PC-3 (cell line): Measurements from ENCODE around the gene CDH13. TPM values are rescaled to one million over a fixed set of nuclear protein-coding genes. Genes with fewer than 3 reads are reported as not detected.

Experiments
- ATAC-seq: fragments of 200-7000 bp; cut with Tn5 transposase; 2 replicates; pipeline ENCODE4 v1.9.1; 2020; ENCODE audit warnings: mild to moderate bottlenecking, moderate library complexity
- BruUV-seq: library from RNA; stranded (reverse); fragments of 400-500 nt; replicated peaks from 2 replicates; lab custom pipeline; 2021; lab: Mats Ljungman, UMichigan
- CTCF ChIA-PET: fragments of 300-600 bp; sonication (Branson Sonifier 250); formaldehyde crosslinking; loops from one replicate; lab custom pipeline; 2022; ENCODE audit warnings: antibody characterized with exemption; lab: Charles Lee
- POLR2A ChIA-PET: fragments of 300-600 bp; sonication (Branson Sonifier 250); formaldehyde crosslinking; loops from one replicate; lab custom pipeline; 2022; ENCODE audit warnings: antibody characterized with exemption; ENCODE audit not compliant: unreplicated experiment; lab: Charles Lee
- DNase-seq: peaks from one replicate; pipeline ENCODE4 v3.0.0-alpha.2; 2015
- H2AFZ ChIP-seq: fragments of 300-600 bp; sonication (generic); 2 replicates; pipeline ENCODE4 v1.6.0; 2016; ENCODE audit warnings: antibody characterized with exemption, low read length
- H3F3A ChIP-seq: fragments of 300-600 bp; sonication (generic); one replicate; pipeline ENCODE4 v1.6.0; 2017; ENCODE audit warnings: antibody characterized with exemption, low read length, control low read depth, mild to moderate bottlenecking; ENCODE audit not compliant: unreplicated experiment
- H3K27ac ChIP-seq: fragments of 300-600 bp; sonication (generic); 2 replicates; pipeline ENCODE4 v1.5.1; 2016; ENCODE audit warnings: mild to moderate bottlenecking, low read length
- H3K27me3 ChIP-seq: fragments of 300-600 bp; sonication (generic); 2 replicates; pipeline ENCODE4 v1.6.1; 2016; ENCODE audit warnings: low read length, mixed read lengths
- H3K36me3 ChIP-seq: fragments of 300-600 bp; sonication (generic); 2 replicates; pipeline ENCODE4 v1.6.1; 2016; ENCODE audit warnings: low read depth, mixed run types, low read length, mixed read lengths
- H3K4me1 ChIP-seq: fragments of 300-600 bp; sonication (generic); 2 replicates; pipeline ENCODE4 v1.5.1; 2016; ENCODE audit warnings: low read length; ENCODE audit not compliant: insufficient read depth
- H3K4me2 ChIP-seq: fragments of 300-600 bp; sonication (generic); 2 replicates; pipeline ENCODE4 v1.6.0; 2016; ENCODE audit warnings: low read length
- H3K4me3 ChIP-seq: fragments of 300-600 bp; sonication (generic); 2 replicates; pipeline ENCODE4 v1.5.1; 2016; ENCODE audit warnings: mild to moderate bottlenecking, low read length, mixed read lengths
- H3K79me2 ChIP-seq: fragments of 300-600 bp; sonication (generic); 2 replicates; pipeline ENCODE4 v1.6.1; 2017; ENCODE audit warnings: low read length, mixed read lengths
- H3K9ac ChIP-seq: fragments of 300-600 bp; sonication (generic); 2 replicates; pipeline ENCODE4 v1.6.0; 2016; ENCODE audit warnings: mild to moderate bottlenecking, low read length
- H3K9me2 ChIP-seq: fragments of 300-600 bp; sonication (generic); replicated peaks from 2 replicates; pipeline ENCODE4 v1.6.1; 2016; ENCODE audit warnings: mixed run types, low read length, mixed read lengths
- H3K9me3 ChIP-seq: fragments of 300-600 bp; sonication (generic); 2 replicates; pipeline ENCODE4 v1.6.1; 2016; ENCODE audit warnings: low read length, mixed read lengths
- H4K20me1 ChIP-seq: fragments of 300-600 bp; sonication (generic); 2 replicates; pipeline ENCODE4 v1.6.1; 2016; ENCODE audit warnings: low read length, mixed read lengths
- CTCF ChIP-seq: fragments of 300-600 bp; sonication (generic); conservative IDR thresholded peaks from 2 replicates; pipeline ENCODE4 v1.5.1; 2017; ENCODE audit warnings: antibody characterized with exemption, low read depth, mild to moderate bottlenecking, low read length
- EZH2 ChIP-seq: fragments of 300-600 bp; sonication (generic); IDR thresholded peaks from one replicate; pipeline ENCODE4 v1.6.1; 2017; ENCODE audit warnings: antibody characterized with exemption, mild to moderate bottlenecking, low read length; ENCODE audit not compliant: unreplicated experiment
- EZH2phosphoT487 ChIP-seq: fragments of 300-600 bp; sonication (generic); IDR thresholded peaks from 2 replicates; pipeline ENCODE4 v1.6.1; 2018; ENCODE audit warnings: mild to moderate bottlenecking, antibody characterized with exemption, low read length, borderline replicate concordance
- intact Hi-C: fragments of 100-400 bp; cut with micrococcal nuclease; formaldehyde crosslinking; loops from 2 replicates; pipeline ENCODE4 v1.9.0; 2023
- total RNA-seq: library from RNA; depleted of rRNA; stranded (reverse); fragments of >200 nt; gene quantifications from 2 replicates; pipeline ENCODE4 v1.2.3, GENCODE V29; 2014

CDH13 gene
- total RNA-seq, 1 experiment from 2014 or later, result 0.36 TPM

- no peaks in the 10 kb centered on the region for H3F3A ChIP-seq
- H3K36me3 ChIP-seq, result no peaks in the 10 kb centered on the region
- H3K4me3 ChIP-seq, result no peak overlapping the region
- peaks cover 22% of the 10 kb centered on the region for H3K4me1 ChIP-seq
- ATAC-seq (no peak), DNase-seq (peak; percentile 67)
- no peak overlapping the region for H2AFZ ChIP-seq
- H3K9me3 ChIP-seq, result no peaks in the 10 kb centered on the region
- no peaks in the 10 kb centered on the region for H3K79me2 ChIP-seq
- H3K27me3 ChIP-seq, result no peaks in the 10 kb centered on the region
- H4K20me1 ChIP-seq, result no peaks in the 10 kb centered on the region
- H3K27ac ChIP-seq, result peak overlapping the region; percentile 26
- ChIA-PET CTCF (no interaction called here), POLR2A (no interaction called here)
- no peak overlapping the region for H3K9ac ChIP-seq
- no peak overlapping the region for H3K4me2 ChIP-seq
- no TSS peak for BruUV-seq
- intact Hi-C loops, result no loop called here
- no peaks in the 10 kb centered on the region for H3K9me2 ChIP-seq
- TF ChIP-seq EZH2phosphoT487, result no peak
- TF ChIP-seq EZH2, result no peak
- TF ChIP-seq CTCF, result no peak
Observed at GRCh38 chr16:82694239-82694874, 67.6 kb downstream of the CDH13 start.

GRCh38 chr16:82695806-82696205 lies 69.0 kb downstream of the CDH13 start:
- H3K4me1 ChIP-seq, result peaks cover 31% of the 10 kb centered on the region
- no peaks in the 10 kb centered on the region for H3K36me3 ChIP-seq
- H3K4me2 ChIP-seq, result no peak overlapping the region
- TF ChIP-seq EZH2phosphoT487 (no peak), EZH2 (no peak), CTCF (no peak)
- POLR2A ChIA-PET, result no interaction called here
- ATAC-seq, result no peak
- H3K4me3 ChIP-seq, result no peak overlapping the region
- H3K9me2 ChIP-seq, result no peaks in the 10 kb centered on the region
- H3K9ac ChIP-seq, result no peak overlapping the region
- H3K9me3 ChIP-seq, result no peaks in the 10 kb centered on the region
- CTCF ChIA-PET, result no interaction called here
- H2AFZ ChIP-seq, result no peak overlapping the region
- H3F3A ChIP-seq, result no peaks in the 10 kb centered on the region
- intact Hi-C loops, result no loop called here
- no peaks in the 10 kb centered on the region for H4K20me1 ChIP-seq
- no TSS peak for BruUV-seq
- no peak overlapping the region for H3K27ac ChIP-seq
- no peaks in the 10 kb centered on the region for H3K79me2 ChIP-seq
- no peaks in the 10 kb centered on the region for H3K27me3 ChIP-seq
- DNase-seq, result no peak

- Histone ChIP-seq H3K36me3 (no peaks in the 10 kb centered on the region), H3K4me3 (no peak overlapping the region), H3K79me2 (no peaks in the 10 kb centered on the region), H3K27ac (no peak overlapping the region; the same call in 1 of the 2 replicates), H3F3A (no peaks in the 10 kb centered on the region), H3K27me3 (no peaks in the 10 kb centered on the region), H3K4me1 (peaks cover 21% of the 10 kb centered on the region), H3K4me2 (no peak overlapping the region), H3K9ac (no peak overlapping the region), H3K9me3 (no peaks in the 10 kb centered on the region), H3K9me2 (no peaks in the 10 kb centered on the region), H4K20me1 (no peaks in the 10 kb centered on the region), H2AFZ (no peak overlapping the region)
- DNase-seq (no peak), ATAC-seq (no peak)
- intact Hi-C loops, result no loop called here
- TF ChIP-seq EZH2phosphoT487 (no peak), CTCF (no peak), EZH2 (no peak)
- ChIA-PET CTCF (no interaction called here), POLR2A (no interaction called here)
- no TSS peak for BruUV-seq
Observed at GRCh38 chr16:82699260-82699659, 72.5 kb downstream of the CDH13 start.
